Measurements from ENCODE around the gene ZNF778. TPM values are rescaled to one million over a fixed set of nuclear protein-coding genes. Genes with fewer than 3 reads are reported as not detected.

ZNF778 gene
- total and polyA plus RNA-seq, 2 of the 8 experiments (the other 6 are each of a cell fraction or from before 2014, with no cell fraction given) = 9.5 to 21.9 TPM

DNA sequence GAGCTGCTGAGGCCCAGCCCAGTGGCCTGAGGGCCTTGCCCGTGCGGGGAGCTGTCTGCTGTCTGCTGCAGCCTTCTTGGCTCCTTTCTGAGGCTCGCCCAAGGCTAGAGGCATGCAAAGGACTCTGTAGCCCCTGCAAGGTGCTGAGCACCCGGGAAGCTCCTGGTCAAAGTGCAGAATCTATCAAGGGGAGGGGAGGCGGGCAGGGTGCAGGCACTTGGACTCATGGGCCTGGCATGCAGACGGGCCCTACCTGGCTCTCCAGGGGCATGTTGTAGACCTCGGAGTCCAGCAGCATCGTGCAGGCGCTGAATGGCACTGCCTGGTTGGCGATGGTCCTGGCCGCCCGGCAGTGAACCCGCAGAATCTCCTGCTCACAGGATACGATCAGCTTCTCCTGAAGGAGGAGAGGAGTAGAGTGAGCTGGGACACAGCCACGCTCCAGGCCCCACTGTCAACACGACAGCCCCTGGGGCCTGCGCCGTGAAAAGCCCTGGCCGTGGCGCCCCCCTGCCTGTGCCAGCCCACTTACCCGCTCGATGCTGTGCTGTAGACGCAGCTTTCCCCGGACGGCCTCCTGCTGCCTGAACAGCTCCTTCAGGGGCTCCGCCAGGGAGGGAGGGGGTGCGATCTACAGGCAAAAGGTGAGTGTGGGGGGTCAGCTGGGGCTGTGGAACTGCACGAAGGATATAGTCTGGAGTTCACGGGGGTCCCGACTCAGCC lies 57.2 kb downstream of the ZNF778 start (continued):
- TF ChIP-seq, protein P1, sequence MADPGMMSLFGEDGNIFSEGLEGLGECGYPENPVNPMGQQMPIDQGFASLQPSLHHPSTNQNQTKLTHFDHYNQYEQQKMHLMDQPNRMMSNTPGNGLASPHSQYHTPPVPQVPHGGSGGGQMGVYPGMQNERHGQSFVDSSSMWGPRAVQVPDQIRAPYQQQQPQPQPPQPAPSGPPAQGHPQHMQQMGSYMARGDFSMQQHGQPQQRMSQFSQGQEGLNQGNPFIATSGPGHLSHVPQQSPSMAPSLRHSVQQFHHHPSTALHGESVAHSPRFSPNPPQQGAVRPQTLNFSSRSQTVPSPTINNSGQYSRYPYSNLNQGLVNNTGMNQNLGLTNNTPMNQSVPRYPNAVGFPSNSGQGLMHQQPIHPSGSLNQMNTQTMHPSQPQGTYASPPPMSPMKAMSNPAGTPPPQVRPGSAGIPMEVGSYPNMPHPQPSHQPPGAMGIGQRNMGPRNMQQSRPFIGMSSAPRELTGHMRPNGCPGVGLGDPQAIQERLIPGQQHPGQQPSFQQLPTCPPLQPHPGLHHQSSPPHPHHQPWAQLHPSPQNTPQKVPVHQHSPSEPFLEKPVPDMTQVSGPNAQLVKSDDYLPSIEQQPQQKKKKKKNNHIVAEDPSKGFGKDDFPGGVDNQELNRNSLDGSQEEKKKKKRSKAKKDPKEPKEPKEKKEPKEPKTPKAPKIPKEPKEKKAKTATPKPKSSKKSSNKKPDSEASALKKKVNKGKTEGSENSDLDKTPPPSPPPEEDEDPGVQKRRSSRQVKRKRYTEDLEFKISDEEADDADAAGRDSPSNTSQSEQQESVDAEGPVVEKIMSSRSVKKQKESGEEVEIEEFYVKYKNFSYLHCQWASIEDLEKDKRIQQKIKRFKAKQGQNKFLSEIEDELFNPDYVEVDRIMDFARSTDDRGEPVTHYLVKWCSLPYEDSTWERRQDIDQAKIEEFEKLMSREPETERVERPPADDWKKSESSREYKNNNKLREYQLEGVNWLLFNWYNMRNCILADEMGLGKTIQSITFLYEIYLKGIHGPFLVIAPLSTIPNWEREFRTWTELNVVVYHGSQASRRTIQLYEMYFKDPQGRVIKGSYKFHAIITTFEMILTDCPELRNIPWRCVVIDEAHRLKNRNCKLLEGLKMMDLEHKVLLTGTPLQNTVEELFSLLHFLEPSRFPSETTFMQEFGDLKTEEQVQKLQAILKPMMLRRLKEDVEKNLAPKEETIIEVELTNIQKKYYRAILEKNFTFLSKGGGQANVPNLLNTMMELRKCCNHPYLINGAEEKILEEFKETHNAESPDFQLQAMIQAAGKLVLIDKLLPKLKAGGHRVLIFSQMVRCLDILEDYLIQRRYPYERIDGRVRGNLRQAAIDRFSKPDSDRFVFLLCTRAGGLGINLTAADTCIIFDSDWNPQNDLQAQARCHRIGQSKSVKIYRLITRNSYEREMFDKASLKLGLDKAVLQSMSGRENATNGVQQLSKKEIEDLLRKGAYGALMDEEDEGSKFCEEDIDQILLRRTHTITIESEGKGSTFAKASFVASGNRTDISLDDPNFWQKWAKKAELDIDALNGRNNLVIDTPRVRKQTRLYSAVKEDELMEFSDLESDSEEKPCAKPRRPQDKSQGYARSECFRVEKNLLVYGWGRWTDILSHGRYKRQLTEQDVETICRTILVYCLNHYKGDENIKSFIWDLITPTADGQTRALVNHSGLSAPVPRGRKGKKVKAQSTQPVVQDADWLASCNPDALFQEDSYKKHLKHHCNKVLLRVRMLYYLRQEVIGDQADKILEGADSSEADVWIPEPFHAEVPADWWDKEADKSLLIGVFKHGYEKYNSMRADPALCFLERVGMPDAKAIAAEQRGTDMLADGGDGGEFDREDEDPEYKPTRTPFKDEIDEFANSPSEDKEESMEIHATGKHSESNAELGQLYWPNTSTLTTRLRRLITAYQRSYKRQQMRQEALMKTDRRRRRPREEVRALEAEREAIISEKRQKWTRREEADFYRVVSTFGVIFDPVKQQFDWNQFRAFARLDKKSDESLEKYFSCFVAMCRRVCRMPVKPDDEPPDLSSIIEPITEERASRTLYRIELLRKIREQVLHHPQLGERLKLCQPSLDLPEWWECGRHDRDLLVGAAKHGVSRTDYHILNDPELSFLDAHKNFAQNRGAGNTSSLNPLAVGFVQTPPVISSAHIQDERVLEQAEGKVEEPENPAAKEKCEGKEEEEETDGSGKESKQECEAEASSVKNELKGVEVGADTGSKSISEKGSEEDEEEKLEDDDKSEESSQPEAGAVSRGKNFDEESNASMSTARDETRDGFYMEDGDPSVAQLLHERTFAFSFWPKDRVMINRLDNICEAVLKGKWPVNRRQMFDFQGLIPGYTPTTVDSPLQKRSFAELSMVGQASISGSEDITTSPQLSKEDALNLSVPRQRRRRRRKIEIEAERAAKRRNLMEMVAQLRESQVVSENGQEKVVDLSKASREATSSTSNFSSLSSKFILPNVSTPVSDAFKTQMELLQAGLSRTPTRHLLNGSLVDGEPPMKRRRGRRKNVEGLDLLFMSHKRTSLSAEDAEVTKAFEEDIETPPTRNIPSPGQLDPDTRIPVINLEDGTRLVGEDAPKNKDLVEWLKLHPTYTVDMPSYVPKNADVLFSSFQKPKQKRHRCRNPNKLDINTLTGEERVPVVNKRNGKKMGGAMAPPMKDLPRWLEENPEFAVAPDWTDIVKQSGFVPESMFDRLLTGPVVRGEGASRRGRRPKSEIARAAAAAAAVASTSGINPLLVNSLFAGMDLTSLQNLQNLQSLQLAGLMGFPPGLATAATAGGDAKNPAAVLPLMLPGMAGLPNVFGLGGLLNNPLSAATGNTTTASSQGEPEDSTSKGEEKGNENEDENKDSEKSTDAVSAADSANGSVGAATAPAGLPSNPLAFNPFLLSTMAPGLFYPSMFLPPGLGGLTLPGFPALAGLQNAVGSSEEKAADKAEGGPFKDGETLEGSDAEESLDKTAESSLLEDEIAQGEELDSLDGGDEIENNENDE (IDR thresholded peaks at IDR 0.05; ENCODE audit: insufficient replicate concordance, low read length) = no peak
- TF ChIP-seq SIN3A (conservative IDR thresholded peaks at IDR 0.05 in 1 of 2, IDR thresholded peaks at IDR 0.05 in 1 of 2; ENCODE audit: low read depth in 1 of 2, low read length in 2 of 2) (no peak), NRF1 (IDR thresholded peaks at IDR 0.05; ENCODE audit: low read depth, low read length) (no peak), TCF12 (IDR thresholded peaks at IDR 0.05; ENCODE audit: low read depth, low read length) (no peak), EP300 (IDR thresholded peaks at IDR 0.05; ENCODE audit: borderline replicate concordance in 1 of 2, low read depth in 2 of 2, low read length in 2 of 2) (no peak), POU5F1 (IDR thresholded peaks at IDR 0.05; ENCODE audit: low read depth, low read length) (no peak)
- TF ChIP-seq, protein P2, sequence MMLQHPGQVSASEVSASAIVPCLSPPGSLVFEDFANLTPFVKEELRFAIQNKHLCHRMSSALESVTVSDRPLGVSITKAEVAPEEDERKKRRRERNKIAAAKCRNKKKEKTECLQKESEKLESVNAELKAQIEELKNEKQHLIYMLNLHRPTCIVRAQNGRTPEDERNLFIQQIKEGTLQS (IDR thresholded peaks at IDR 0.05; ENCODE audit: insufficient read depth, low read depth, low read length) = no peak
- TF ChIP-seq, protein P3, sequence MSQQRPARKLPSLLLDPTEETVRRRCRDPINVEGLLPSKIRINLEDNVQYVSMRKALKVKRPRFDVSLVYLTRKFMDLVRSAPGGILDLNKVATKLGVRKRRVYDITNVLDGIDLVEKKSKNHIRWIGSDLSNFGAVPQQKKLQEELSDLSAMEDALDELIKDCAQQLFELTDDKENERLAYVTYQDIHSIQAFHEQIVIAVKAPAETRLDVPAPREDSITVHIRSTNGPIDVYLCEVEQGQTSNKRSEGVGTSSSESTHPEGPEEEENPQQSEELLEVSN (IDR thresholded peaks at IDR 0.05) = no peak
